ENCODE results near the gene PKP2. TPM values are rescaled to one million over a fixed set of nuclear protein-coding genes. Genes with fewer than 3 reads are reported as not detected.
A peak's percentile ranks its signal among the peaks of the same experiment; 100 is the strongest.

PKP2 gene
- total and polyA plus RNA-seq, 4 donors = 8.6 to 35.7 (median 12.8) TPM

DNA sequence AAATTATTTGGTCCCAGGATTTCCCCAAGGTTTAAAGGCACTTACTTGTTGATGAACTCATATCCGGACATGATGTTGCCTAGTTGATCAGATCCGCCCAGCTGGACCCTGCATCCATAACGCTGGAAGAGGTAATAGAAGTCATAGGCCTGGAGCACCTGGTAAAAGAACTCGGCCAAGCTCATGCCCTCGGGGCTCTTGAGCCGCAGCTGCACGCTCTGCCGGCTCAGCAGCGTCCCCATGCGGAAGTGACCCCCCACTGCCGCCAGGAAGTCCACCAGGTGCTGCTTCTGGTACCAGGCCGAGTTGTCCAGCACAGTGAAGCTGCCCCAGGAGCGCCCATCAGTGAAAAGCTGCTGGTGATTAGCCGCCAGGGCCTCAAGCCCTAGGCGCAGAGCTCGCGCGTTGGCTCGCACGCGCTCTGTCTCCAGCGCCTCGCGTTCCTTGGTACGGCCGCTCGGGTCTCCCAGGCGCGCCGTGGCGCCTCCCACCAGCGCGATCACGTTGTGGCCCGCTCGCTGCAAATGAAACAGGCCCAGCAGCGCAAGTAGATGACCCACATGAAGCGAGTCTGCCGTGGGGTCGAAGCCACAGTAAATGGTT, 141.4 kb downstream of the PKP2 start:
- under 1% methylated on average over 40 of the region's 40 CpGs for WGBS
- H3K4me3 ChIP-seq (ENCODE audit: low read depth in 1 of 3, low read length in 3 of 3) = peak overlapping the region; percentile 79 to 96 (median 79)
- peaks cover 0 to 18% (median 14%) of the 10 kb centered on the region in 4 donors for H3K4me1 ChIP-seq (ENCODE audit: control insufficient read depth in 4 of 4, insufficient read depth in 4 of 4, low read length in 3 of 4)
- peak overlapping the region; percentile 68 to 84 for H3K27ac ChIP-seq (ENCODE audit: low read depth in 1 of 2, low read length in 2 of 2)
- H3K9ac ChIP-seq (ENCODE audit: low read depth in 1 of 2, low read length in 2 of 2) = peak overlapping the region; percentile 73 to 82
- H3K9me3 ChIP-seq (ENCODE audit: control insufficient read depth in 4 of 4, low read length in 3 of 4) = no peaks in the 10 kb centered on the region
- no peaks in the 10 kb centered on the region for H3K27me3 ChIP-seq (ENCODE audit: control insufficient read depth in 4 of 4, insufficient read depth in 4 of 4, low read length in 3 of 4)
- DNase-seq (ENCODE audit: low spot score) = peak; percentile 76
- peaks cover 3 to 19% (median 10%) of the 10 kb centered on the region in 4 donors for H3K36me3 ChIP-seq (ENCODE audit: control insufficient read depth in 4 of 4, insufficient read depth in 3 of 4, low read depth in 1 of 4, low read length in 3 of 4)
- TF ChIP-seq RXRA (IDR thresholded peaks at IDR 0.05) = peak; percentile 38 to 76
- no peak for TF ChIP-seq EGR1 (IDR thresholded peaks at IDR 0.05; ENCODE audit: low read depth in 2 of 2)
- TF ChIP-seq YY1 (IDR thresholded peaks at IDR 0.05) = no peak
- TF ChIP-seq, protein P1, sequence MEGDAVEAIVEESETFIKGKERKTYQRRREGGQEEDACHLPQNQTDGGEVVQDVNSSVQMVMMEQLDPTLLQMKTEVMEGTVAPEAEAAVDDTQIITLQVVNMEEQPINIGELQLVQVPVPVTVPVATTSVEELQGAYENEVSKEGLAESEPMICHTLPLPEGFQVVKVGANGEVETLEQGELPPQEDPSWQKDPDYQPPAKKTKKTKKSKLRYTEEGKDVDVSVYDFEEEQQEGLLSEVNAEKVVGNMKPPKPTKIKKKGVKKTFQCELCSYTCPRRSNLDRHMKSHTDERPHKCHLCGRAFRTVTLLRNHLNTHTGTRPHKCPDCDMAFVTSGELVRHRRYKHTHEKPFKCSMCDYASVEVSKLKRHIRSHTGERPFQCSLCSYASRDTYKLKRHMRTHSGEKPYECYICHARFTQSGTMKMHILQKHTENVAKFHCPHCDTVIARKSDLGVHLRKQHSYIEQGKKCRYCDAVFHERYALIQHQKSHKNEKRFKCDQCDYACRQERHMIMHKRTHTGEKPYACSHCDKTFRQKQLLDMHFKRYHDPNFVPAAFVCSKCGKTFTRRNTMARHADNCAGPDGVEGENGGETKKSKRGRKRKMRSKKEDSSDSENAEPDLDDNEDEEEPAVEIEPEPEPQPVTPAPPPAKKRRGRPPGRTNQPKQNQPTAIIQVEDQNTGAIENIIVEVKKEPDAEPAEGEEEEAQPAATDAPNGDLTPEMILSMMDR (IDR thresholded peaks at IDR 0.05; ENCODE audit: low read depth, low read length, missing input control) = peak; percentile 59
- no peak for TF ChIP-seq JUND (IDR thresholded peaks at IDR 0.05)
- no peak for TF ChIP-seq GABPA (IDR thresholded peaks at IDR 0.05 in 1 of 2, conservative IDR thresholded peaks at IDR 0.05 in 1 of 2)
- TF ChIP-seq, protein P2, sequence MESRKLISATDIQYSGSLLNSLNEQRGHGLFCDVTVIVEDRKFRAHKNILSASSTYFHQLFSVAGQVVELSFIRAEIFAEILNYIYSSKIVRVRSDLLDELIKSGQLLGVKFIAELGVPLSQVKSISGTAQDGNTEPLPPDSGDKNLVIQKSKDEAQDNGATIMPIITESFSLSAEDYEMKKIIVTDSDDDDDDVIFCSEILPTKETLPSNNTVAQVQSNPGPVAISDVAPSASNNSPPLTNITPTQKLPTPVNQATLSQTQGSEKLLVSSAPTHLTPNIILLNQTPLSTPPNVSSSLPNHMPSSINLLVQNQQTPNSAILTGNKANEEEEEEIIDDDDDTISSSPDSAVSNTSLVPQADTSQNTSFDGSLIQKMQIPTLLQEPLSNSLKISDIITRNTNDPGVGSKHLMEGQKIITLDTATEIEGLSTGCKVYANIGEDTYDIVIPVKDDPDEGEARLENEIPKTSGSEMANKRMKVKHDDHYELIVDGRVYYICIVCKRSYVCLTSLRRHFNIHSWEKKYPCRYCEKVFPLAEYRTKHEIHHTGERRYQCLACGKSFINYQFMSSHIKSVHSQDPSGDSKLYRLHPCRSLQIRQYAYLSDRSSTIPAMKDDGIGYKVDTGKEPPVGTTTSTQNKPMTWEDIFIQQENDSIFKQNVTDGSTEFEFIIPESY (IDR thresholded peaks at IDR 0.05) = no peak
- no peak for TF ChIP-seq TAF1 (conservative IDR thresholded peaks at IDR 0.05)
- no peak for TF ChIP-seq NR2F2 (IDR thresholded peaks at IDR 0.05)
- TF ChIP-seq RAD21 (IDR thresholded peaks at IDR 0.05) = peak; percentile 52 to 70
- no peak for TF ChIP-seq SP1 (IDR thresholded peaks at IDR 0.05)
- TF ChIP-seq, protein P3, sequence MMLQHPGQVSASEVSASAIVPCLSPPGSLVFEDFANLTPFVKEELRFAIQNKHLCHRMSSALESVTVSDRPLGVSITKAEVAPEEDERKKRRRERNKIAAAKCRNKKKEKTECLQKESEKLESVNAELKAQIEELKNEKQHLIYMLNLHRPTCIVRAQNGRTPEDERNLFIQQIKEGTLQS (IDR thresholded peaks at IDR 0.05) = no peak

DNA sequence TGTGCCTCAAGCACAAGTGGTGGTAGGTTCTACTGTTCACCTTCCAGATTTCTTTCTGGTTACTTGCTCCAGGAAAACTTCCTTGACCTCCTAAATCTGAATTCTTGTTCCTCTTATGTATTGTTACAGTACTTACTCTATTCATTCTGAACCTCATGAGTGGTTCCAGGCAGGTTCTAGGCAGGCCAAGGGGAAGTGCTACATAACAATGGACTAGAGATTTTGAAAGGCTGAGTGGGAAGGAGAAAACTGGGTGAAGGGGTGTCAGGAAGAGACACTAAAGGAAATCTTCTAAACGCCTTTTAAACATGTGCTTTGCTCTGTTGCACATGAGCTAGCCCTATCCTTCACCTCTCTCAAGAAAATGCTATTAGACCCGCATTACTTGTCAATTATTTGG, 142.5 kb downstream of the PKP2 start:
- Histone ChIP-seq H3K9ac (ENCODE audit: low read depth in 1 of 2, low read length in 2 of 2) (no peak overlapping the region), H3K27me3 (ENCODE audit: control insufficient read depth in 4 of 4, insufficient read depth in 4 of 4, low read length in 3 of 4) (no peaks in the 10 kb centered on the region), H3K36me3 (ENCODE audit: control insufficient read depth in 4 of 4, insufficient read depth in 3 of 4, low read depth in 1 of 4, low read length in 3 of 4) (peaks cover 4 to 21% (median 14%) of the 10 kb centered on the region in 4 donors), H3K4me3 (ENCODE audit: low read depth in 1 of 3, low read length in 3 of 3) (peak overlapping the region in 1 of 3 donors; percentile 79), H3K27ac (ENCODE audit: low read depth in 1 of 2, low read length in 2 of 2) (no peak overlapping the region), H3K9me3 (ENCODE audit: control insufficient read depth in 4 of 4, low read length in 3 of 4) (no peaks in the 10 kb centered on the region), H3K4me1 (ENCODE audit: control insufficient read depth in 4 of 4, insufficient read depth in 4 of 4, low read length in 3 of 4) (peaks cover 0 to 18% (median 14%) of the 10 kb centered on the region in 4 donors)
- no peak for TF ChIP-seq HNF4G (IDR thresholded peaks at IDR 0.05)
- no peak for TF ChIP-seq TAF1 (conservative IDR thresholded peaks at IDR 0.05)
- TF ChIP-seq, protein P1 (IDR thresholded peaks at IDR 0.05; ENCODE audit: low read depth, low read length, missing input control) = no peak
- TF ChIP-seq SP1 (IDR thresholded peaks at IDR 0.05) = no peak
- no peak for TF ChIP-seq FOXA2 (IDR thresholded peaks at IDR 0.05)
- no peak for TF ChIP-seq NR2F2 (IDR thresholded peaks at IDR 0.05)
- no peak for TF ChIP-seq RAD21 (IDR thresholded peaks at IDR 0.05)
- TF ChIP-seq JUND (IDR thresholded peaks at IDR 0.05) = no peak
- TF ChIP-seq, protein P4, sequence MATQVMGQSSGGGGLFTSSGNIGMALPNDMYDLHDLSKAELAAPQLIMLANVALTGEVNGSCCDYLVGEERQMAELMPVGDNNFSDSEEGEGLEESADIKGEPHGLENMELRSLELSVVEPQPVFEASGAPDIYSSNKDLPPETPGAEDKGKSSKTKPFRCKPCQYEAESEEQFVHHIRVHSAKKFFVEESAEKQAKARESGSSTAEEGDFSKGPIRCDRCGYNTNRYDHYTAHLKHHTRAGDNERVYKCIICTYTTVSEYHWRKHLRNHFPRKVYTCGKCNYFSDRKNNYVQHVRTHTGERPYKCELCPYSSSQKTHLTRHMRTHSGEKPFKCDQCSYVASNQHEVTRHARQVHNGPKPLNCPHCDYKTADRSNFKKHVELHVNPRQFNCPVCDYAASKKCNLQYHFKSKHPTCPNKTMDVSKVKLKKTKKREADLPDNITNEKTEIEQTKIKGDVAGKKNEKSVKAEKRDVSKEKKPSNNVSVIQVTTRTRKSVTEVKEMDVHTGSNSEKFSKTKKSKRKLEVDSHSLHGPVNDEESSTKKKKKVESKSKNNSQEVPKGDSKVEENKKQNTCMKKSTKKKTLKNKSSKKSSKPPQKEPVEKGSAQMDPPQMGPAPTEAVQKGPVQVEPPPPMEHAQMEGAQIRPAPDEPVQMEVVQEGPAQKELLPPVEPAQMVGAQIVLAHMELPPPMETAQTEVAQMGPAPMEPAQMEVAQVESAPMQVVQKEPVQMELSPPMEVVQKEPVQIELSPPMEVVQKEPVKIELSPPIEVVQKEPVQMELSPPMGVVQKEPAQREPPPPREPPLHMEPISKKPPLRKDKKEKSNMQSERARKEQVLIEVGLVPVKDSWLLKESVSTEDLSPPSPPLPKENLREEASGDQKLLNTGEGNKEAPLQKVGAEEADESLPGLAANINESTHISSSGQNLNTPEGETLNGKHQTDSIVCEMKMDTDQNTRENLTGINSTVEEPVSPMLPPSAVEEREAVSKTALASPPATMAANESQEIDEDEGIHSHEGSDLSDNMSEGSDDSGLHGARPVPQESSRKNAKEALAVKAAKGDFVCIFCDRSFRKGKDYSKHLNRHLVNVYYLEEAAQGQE (IDR thresholded peaks at IDR 0.05) = no peak
- no peak for TF ChIP-seq EGR1 (IDR thresholded peaks at IDR 0.05; ENCODE audit: low read depth in 2 of 2)
- TF ChIP-seq HNF4A (conservative IDR thresholded peaks at IDR 0.05) = no peak
- TF ChIP-seq YY1 (IDR thresholded peaks at IDR 0.05) = no peak
- 67% methylated on average over 2 of the region's 2 CpGs for WGBS
- DNase-seq (ENCODE audit: low spot score) = no peak

Data from liver (tissue), 9 donors.